H54 (cell line): Measurements from ENCODE around the gene PSMG3.

Source experiments
- DNase-seq: peaks from one replicate; pipeline ENCODE4 v3.0.0; 2011; ENCODE audit warnings: low spot score, mixed read lengths; ENCODE audit not compliant: insufficient read length
- FAIRE-seq: peaks from 3 replicates; lab custom pipeline; 2011; peaks lifted over from hg19 to GRCh38; lab: Jason Lieb, UNC
- POLR2A ChIP-seq: IDR thresholded peaks from 2 replicates; pipeline ENCODE4 v1.6.1; 2011; ENCODE audit warnings: low read depth, mild to moderate bottlenecking, low read length

PSMG3 gene

GRCh38 chr7:1545417-1546246 lies 24.2 kb downstream of the PSMG3 start:
- DNase-seq, result no peak
- TF ChIP-seq POLR2A, result no peak
- FAIRE-seq, result no peak

GRCh38 chr7:1544896-1545416 lies 24.9 kb downstream of the PSMG3 start:
- no peak for TF ChIP-seq POLR2A
- DNase-seq, result no peak
- FAIRE-seq, result no peak

GRCh38 chr7:1544178-1544895 lies 25.5 kb downstream of the PSMG3 start:
- no peak for DNase-seq
- FAIRE-seq, result no peak
- no peak for TF ChIP-seq POLR2A

GRCh38 chr7:1543826-1544177 lies 26.0 kb downstream of the PSMG3 start:
- FAIRE-seq, result no peak
- no peak for TF ChIP-seq POLR2A
- DNase-seq, result no peak

- DNase-seq, result no peak
- TF ChIP-seq POLR2A, result no peak
These were observed 26.7 kb downstream of the PSMG3 start for GRCh38 chr7:1542841-1543747.

GRCh38 chr7:1542329-1542728 lies 27.5 kb downstream of the PSMG3 start:
- no peak for DNase-seq
- no peak for TF ChIP-seq POLR2A
- FAIRE-seq, result no peak

More at GRCh38 chr7:1542841-1543747, 26.7 kb downstream of the PSMG3 start:
- FAIRE-seq, result no peak

GRCh38 chr7:1541431-1542162 lies 28.2 kb downstream of the PSMG3 start:
- DNase-seq (no peak), FAIRE-seq (no peak)
- TF ChIP-seq POLR2A, result no peak

- TF ChIP-seq POLR2A, result no peak
- FAIRE-seq (no peak), DNase-seq (no peak)
These were observed 29.0 kb downstream of the PSMG3 start for GRCh38 chr7:1540776-1541271.

- TF ChIP-seq POLR2A, result no peak
- no peak for DNase-seq
- FAIRE-seq, result no peak
These were observed 29.7 kb downstream of the PSMG3 start for GRCh38 chr7:1539882-1540775.

- DNase-seq, result no peak
- no peak for TF ChIP-seq POLR2A
- no peak for FAIRE-seq
These were observed 30.5 kb downstream of the PSMG3 start for GRCh38 chr7:1539181-1539881.

GRCh38 chr7:1538544-1539180 lies 31.2 kb downstream of the PSMG3 start:
- no peak for TF ChIP-seq POLR2A
- DNase-seq (no peak), FAIRE-seq (no peak)
